Measurements from ENCODE around the gene SPRR1B.

The SPRR1B gene

GRCh38 chr1:153030895-153031294, at the start of gene SPRR1B:
SPRR1B (plus strand) TSS chr1:153031203; CDS start chr1:153032346, 1,143 bp downstream.
- no peak within 1 kb of the TSS for H3K4me3 ChIP-seq (ENCODE audit: low read depth, low read length)
- no peak for TF ChIP-seq CTCF (IDR thresholded peaks at IDR 0.05; ENCODE audit: borderline replicate concordance, insufficient read depth, low read depth, low read length)

GRCh38 chr1:152982076-152982475, 48.9 kb upstream of the SPRR1B start:
- no peak overlapping the region for H3K4me3 ChIP-seq (ENCODE audit: low read depth, low read length)
- TF ChIP-seq CTCF (IDR thresholded peaks at IDR 0.05; ENCODE audit: borderline replicate concordance, insufficient read depth, low read depth, low read length) = no peak

- no peak overlapping the region for H3K4me3 ChIP-seq (ENCODE audit: low read depth, low read length)
- no peak for TF ChIP-seq CTCF (IDR thresholded peaks at IDR 0.05; ENCODE audit: borderline replicate concordance, insufficient read depth, low read depth, low read length)
These were observed 47.8 kb upstream of the SPRR1B start for GRCh38 chr1:152983234-152983633.

GRCh38 chr1:152983743-152984142, 47.3 kb upstream of the SPRR1B start, which contains the start of gene SPRR1A:
SPRR1A (plus strand) TSS chr1:152984081; CDS start chr1:152985231, 1,150 bp downstream.
- no peak for TF ChIP-seq CTCF (IDR thresholded peaks at IDR 0.05; ENCODE audit: borderline replicate concordance, insufficient read depth, low read depth, low read length)

GRCh38 chr1:152986578-152986977, 44.4 kb upstream of the SPRR1B start:
- no peak for TF ChIP-seq CTCF (IDR thresholded peaks at IDR 0.05; ENCODE audit: borderline replicate concordance, insufficient read depth, low read depth, low read length)
- no peak overlapping the region for H3K4me3 ChIP-seq (ENCODE audit: low read depth, low read length)

More at GRCh38 chr1:152983743-152984142, 47.3 kb upstream of the SPRR1B start, which contains the start of gene SPRR1A:
- no peak within 1 kb of the TSS for H3K4me3 ChIP-seq (ENCODE audit: low read depth, low read length)

GRCh38 chr1:152993186-152993585, 37.8 kb upstream of the SPRR1B start:
- TF ChIP-seq CTCF (IDR thresholded peaks at IDR 0.05; ENCODE audit: borderline replicate concordance, insufficient read depth, low read depth, low read length) = no peak

GRCh38 chr1:152995842-152996241, 35.2 kb upstream of the SPRR1B start:
- no peak for TF ChIP-seq CTCF (IDR thresholded peaks at IDR 0.05; ENCODE audit: borderline replicate concordance, insufficient read depth, low read depth, low read length)
- no peak overlapping the region for H3K4me3 ChIP-seq (ENCODE audit: low read depth, low read length)

More at GRCh38 chr1:152993186-152993585, 37.8 kb upstream of the SPRR1B start:
- H3K4me3 ChIP-seq (ENCODE audit: low read depth, low read length) = no peak overlapping the region

All from GM12875 (cell line).